ENCODE data around the gene CYP27C1.

The CYP27C1 gene

DNA sequence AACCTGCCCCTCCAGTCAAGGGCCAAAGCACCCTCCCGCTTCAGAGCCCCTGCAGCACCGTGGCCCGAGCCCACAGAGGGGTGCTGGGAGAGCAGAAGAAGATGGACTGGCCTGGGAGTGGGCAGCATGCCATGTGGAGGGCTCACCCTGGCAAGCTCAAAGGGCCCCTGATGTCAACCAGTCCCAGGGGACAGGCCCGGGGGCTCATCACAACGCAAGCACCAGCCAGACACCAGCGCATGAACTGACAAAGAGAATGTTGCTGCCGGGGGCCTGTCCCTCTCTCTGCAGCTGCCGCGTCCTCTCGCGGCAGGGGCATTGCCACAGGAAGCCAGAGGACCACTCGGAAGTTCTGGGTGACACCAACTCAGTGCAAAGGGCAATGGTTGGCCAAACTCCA lies 82.9 kb downstream of the CYP27C1 start:
- H3K4me3 ChIP-seq (ENCODE audit: low read depth, low read length): no peak overlapping the region
- TF ChIP-seq, protein P1, sequence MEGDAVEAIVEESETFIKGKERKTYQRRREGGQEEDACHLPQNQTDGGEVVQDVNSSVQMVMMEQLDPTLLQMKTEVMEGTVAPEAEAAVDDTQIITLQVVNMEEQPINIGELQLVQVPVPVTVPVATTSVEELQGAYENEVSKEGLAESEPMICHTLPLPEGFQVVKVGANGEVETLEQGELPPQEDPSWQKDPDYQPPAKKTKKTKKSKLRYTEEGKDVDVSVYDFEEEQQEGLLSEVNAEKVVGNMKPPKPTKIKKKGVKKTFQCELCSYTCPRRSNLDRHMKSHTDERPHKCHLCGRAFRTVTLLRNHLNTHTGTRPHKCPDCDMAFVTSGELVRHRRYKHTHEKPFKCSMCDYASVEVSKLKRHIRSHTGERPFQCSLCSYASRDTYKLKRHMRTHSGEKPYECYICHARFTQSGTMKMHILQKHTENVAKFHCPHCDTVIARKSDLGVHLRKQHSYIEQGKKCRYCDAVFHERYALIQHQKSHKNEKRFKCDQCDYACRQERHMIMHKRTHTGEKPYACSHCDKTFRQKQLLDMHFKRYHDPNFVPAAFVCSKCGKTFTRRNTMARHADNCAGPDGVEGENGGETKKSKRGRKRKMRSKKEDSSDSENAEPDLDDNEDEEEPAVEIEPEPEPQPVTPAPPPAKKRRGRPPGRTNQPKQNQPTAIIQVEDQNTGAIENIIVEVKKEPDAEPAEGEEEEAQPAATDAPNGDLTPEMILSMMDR (IDR thresholded peaks at IDR 0.05; ENCODE audit: low read depth, low read length): no peak

DNA sequence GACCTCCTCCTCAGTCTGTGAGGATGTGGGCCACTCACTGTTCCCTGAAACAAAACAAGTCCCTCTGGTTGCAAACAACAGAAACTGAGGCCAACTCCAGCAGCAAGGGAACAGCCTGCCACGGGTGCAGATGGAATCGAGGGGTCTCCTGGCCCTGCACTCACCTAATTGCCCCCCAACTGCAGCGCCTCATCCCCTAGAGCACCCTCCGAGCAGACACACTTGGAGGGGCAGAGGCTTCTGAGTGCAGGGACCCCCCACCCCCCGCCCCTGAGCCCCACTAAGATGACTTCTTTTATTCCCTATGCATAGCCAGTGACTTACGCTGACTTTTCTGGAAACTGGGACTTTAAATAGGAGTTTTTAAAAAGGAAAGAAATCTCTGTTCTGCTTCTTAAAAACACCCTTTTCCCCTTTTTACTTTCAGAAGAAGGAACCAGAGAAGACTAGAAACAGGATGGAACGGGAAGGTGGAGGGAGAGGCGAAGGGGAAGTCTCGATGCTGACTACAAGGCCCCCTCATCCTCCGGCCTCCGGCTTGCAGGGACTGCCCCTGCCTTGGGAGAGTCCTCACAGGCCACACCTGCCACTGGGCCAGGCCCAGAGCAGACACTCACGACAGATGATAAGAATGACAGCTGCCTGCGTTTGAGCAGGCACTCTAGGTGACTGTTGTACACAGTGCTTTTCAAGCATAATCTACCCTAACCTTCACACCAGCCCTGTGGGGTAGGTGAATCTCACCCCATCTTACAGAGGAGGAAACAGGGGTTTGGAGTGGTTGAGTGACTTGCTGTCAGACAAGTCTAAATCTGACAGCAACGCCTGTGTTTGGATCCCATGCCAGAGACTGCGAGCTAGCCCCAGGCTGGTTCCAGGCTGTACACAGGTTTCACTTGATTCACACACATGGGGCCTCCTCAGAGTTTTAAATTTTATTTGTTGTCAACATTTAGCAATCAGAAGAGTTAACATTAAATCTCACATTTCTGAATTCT lies 85.0 kb downstream of the CYP27C1 start:
- H3K4me3 ChIP-seq (ENCODE audit: low read depth, low read length): no peak overlapping the region
- TF ChIP-seq, protein P1 (IDR thresholded peaks at IDR 0.05; ENCODE audit: low read depth, low read length): no peak

GRCh38 chr2:127134235-127134634 lies 85.9 kb downstream of the CYP27C1 start:
- TF ChIP-seq, protein P1 (IDR thresholded peaks at IDR 0.05; ENCODE audit: low read depth, low read length): no peak
- H3K4me3 ChIP-seq (ENCODE audit: low read depth, low read length): no peak overlapping the region

Data from WI38 (cell line).